K562 (cell line): ENCODE measurements around the gene PIK3R2. TPM values are rescaled to one million over a fixed set of nuclear protein-coding genes. Genes with fewer than 3 reads are reported as not detected.

ENCODE experiments used
- CBX1 ChIP-seq: sonication (generic); IDR thresholded peaks from 2 replicates; pipeline ENCODE4 v1.6.1; 2016; ENCODE audit warnings: antibody characterized with exemption, low read depth, mild to moderate bottlenecking
- COPS2 ChIP-seq: fragments of 450-650 bp; conservative IDR thresholded peaks from 2 replicates; pipeline ENCODE4 v1.6.1; 2016; ENCODE audit warnings: mild to moderate bottlenecking, moderate library complexity
- CSDE1 ChIP-seq, 2 experiments: fragments of 450-650 bp; IDR thresholded peaks; 2 replicates each; pipeline ENCODE4 v1.6.1; 2016; ENCODE audit warnings: mild to moderate bottlenecking in 1 of 2
- ELF4 ChIP-seq: fragments of 450-650 bp; formaldehyde crosslinking; IDR thresholded peaks from 2 replicates; pipeline ENCODE4 v1.4.0; 2022; ENCODE audit warnings: missing genetic modification characterization
- GABPA ChIP-seq: fragments of 200-800 bp; sonication (Bioruptor generic); conservative IDR thresholded peaks from 2 replicates; pipeline ENCODE4 v1.6.1; 2016; ENCODE audit warnings: low read depth, missing genetic modification characterization, missing compliant biosample characterization
- IFI16 ChIP-seq: fragments of 250-450 bp; sonication (Bioruptor Pico); IDR thresholded peaks from 2 replicates; pipeline ENCODE4 v2.1.2; 2022; ENCODE audit warnings: mild to moderate bottlenecking, inconsistent platforms
- KDM4B ChIP-seq, 2 experiments: fragments of 450-650 bp in 1 of 2; sonication (generic) in 1 of 2; IDR thresholded peaks; 2 replicates each; pipeline ENCODE4 v1.6.1; 2016 to 2017; ENCODE audit warnings: borderline replicate concordance in 2 of 2, antibody characterized with exemption in 1 of 2, low read depth in 1 of 2, mild to moderate bottlenecking in 1 of 2
- KDM5B ChIP-seq: fragments of 200-600 bp; sonication (generic); IDR thresholded peaks from 2 replicates; pipeline ENCODE4 v1.6.1; 2012; ENCODE audit warnings: low read depth, mild to moderate bottlenecking, moderate library complexity, low read length, control low read depth, inconsistent platforms; ENCODE audit not compliant: insufficient replicate concordance
- L3MBTL2 ChIP-seq: fragments of 450-650 bp; IDR thresholded peaks from 2 replicates; pipeline ENCODE4 v1.6.1; 2016; ENCODE audit warnings: mild to moderate bottlenecking, moderate library complexity
- LCOR ChIP-seq: sonication (generic); formaldehyde crosslinking; IDR thresholded peaks from 2 replicates; pipeline ENCODE4 v1.8.0; 2022; ENCODE audit warnings: mild to moderate bottlenecking, missing genetic modification reagents
- NCOA4 ChIP-seq: fragments of 450-650 bp; IDR thresholded peaks from 2 replicates; pipeline ENCODE4 v1.6.1; 2018; ENCODE audit warnings: mild to moderate bottlenecking; ENCODE audit not compliant: partially characterized antibody
- NR2C2 ChIP-seq, 2 experiments: fragments of 200-800 bp in 1 of 2; sonication (Bioruptor generic) in 1 of 2; sonication (generic) in 1 of 2; formaldehyde crosslinking in 1 of 2; IDR thresholded peaks; 2 replicates each; pipeline versions ENCODE4 v1.6.1 to v1.8.0; 2016 to 2022; ENCODE audit warnings: mild to moderate bottlenecking in 1 of 2, missing compliant biosample characterization in 1 of 2, missing genetic modification characterization in 1 of 2, missing genetic modification reagents in 1 of 2
- POLR2G ChIP-seq: fragments of 200-400 bp; formaldehyde crosslinking; IDR thresholded peaks from 2 replicates; pipeline ENCODE4 v1.6.1; 2017; ENCODE audit warnings: low read depth, mild to moderate bottlenecking, antibody characterized with exemption, low read length, moderate library complexity
- POLR2H ChIP-seq: IDR thresholded peaks from 2 replicates; pipeline ENCODE4 v1.6.1; 2016; ENCODE audit warnings: missing genetic modification characterization, low read depth, mild to moderate bottlenecking, control low read depth, missing compliant biosample characterization, moderate library complexity
- RBBP5 ChIP-seq: fragments of 200-600 bp; sonication (generic); IDR thresholded peaks from 2 replicates; pipeline ENCODE4 v1.6.1; 2012; ENCODE audit warnings: borderline replicate concordance, mild to moderate bottlenecking, low read length, control low read depth, inconsistent platforms; ENCODE audit not compliant: insufficient read depth, poor library complexity, severe bottlenecking
- SNIP1 ChIP-seq: fragments of 450-650 bp; IDR thresholded peaks from 2 replicates; pipeline ENCODE4 v1.7.1; 2017; ENCODE audit warnings: low read depth, mild to moderate bottlenecking
- U2AF1 ChIP-seq: fragments of 200-400 bp; formaldehyde crosslinking; optimal IDR thresholded peaks from 2 replicates; pipeline ENCODE3; 2017; ENCODE audit warnings: mild to moderate bottlenecking, low read depth, low read length, moderate library complexity
- VEZF1 ChIP-seq: fragments of 200-800 bp; sonication (Bioruptor generic); IDR thresholded peaks from 2 replicates; pipeline ENCODE4 v1.6.1; 2017; ENCODE audit warnings: missing genetic modification characterization, missing compliant biosample characterization
- ZBTB1 ChIP-seq: sonication (generic); formaldehyde crosslinking; IDR thresholded peaks from 2 replicates; pipeline ENCODE4 v1.8.1; 2023; ENCODE audit warnings: missing genetic modification reagents, low read depth, mild to moderate bottlenecking, borderline replicate concordance
- ZMIZ1 ChIP-seq, 2 experiments: fragments of 150-350 bp in 1 of 2; IDR thresholded peaks; 2 replicates each; pipeline ENCODE4 v1.6.1; 2012 to 2016; ENCODE audit warnings: low read depth in 2 of 2, low read length in 2 of 2, mild to moderate bottlenecking in 1 of 2, moderate library complexity in 1 of 2
- ZNF212 ChIP-seq: fragments of 450-650 bp; formaldehyde crosslinking; IDR thresholded peaks from 2 replicates; pipeline ENCODE4 v1.4.0; 2020; ENCODE audit warnings: mild to moderate bottlenecking
- ZNF586 ChIP-seq: fragments of 450-650 bp; formaldehyde crosslinking; conservative IDR thresholded peaks from 2 replicates; pipeline ENCODE4 v1.4.0; 2020; ENCODE audit warnings: mild to moderate bottlenecking, moderate library complexity
- ZNF75A ChIP-seq: fragments of 450-650 bp; formaldehyde crosslinking; IDR thresholded peaks from 2 replicates; pipeline ENCODE4 v1.4.0; 2020; ENCODE audit warnings: mild to moderate bottlenecking
- polyA plus RNA-seq, 8 experiments: library from polyadenylated mRNA; depleted of rRNA in 4 of 8; stranded (reverse) in 5 of 8; unstranded in 3 of 8; fragments of >200 nt; fragmentation: Nextera tagmentation in 2 of 8; fragmentation: Illumina TruSeq in 1 of 8; extraction: Ambion mirVana in 2 of 8; extraction: Trizol in 1 of 8; gene quantifications; 2 replicates each; pipeline versions ENCODE4 v1.2.1 to v1.2.3, GENCODE V29; 2011 to 2014; ENCODE audit warnings: inconsistent platforms in 1 of 8, missing spikeins in 1 of 8
- total RNA-seq, 7 experiments: library from RNA; depleted of rRNA in 6 of 7; stranded (reverse); fragments of >200 nt in 6 of 7; fragmentation: Illumina TruSeq in 2 of 7; extraction: Trizol in 2 of 7; gene quantifications; 2 replicates each; pipeline versions ENCODE4 v1.2.1 to v1.2.3, GENCODE V29; 2011 to 2021; ENCODE audit warnings: low replicate concordance in 1 of 7

PIK3R2 gene
- total and polyA plus RNA-seq, 9 of the 15 experiments (the other 6 are each of a cell fraction or from before 2014, with no cell fraction given), result 0.39 to 37.9 (median 5.3) TPM

GRCh38 chr19:18152817-18153555 is at the start of gene PIK3R2 (continued):
- TF ChIP-seq ZMIZ1 (IDR thresholded peaks at IDR 0.05; ENCODE audit: low read depth in 2 of 2, low read length in 2 of 2) (0 out of 4 replicates have a peak, but pooled peaks of 1 of the 2 experiments have one; percentile 25), SNIP1 (no peak), KDM4B (IDR thresholded peaks at IDR 0.05; ENCODE audit: borderline replicate concordance in 2 of 2, low read depth in 1 of 2) (no peak), LCOR (CRISPR knock-in tag) (no peak), GABPA (peak; percentile 38; the same call in 1 of the 2 replicates), ZNF586 (CRISPR knock-in tag) (no peak), COPS2 (no peak), U2AF1 (no peak), ELF4 (CRISPR knock-in tag) (no peak), IFI16 (no peak), POLR2G (peak; percentile 83), POLR2H (tag) (0 out of 2 replicates have a peak, but pooled peaks have one; percentile 22), VEZF1 (peak; percentile 97), NCOA4 (no peak), RBBP5 (peak; percentile 48), CSDE1 (IDR thresholded peaks at IDR 0.05) (no peak), ZNF75A (CRISPR knock-in tag) (no peak), L3MBTL2 (peak; percentile 86), CBX1 (peak; percentile 81; the same call in 1 of the 2 replicates), ZNF212 (CRISPR knock-in tag) (0 out of 2 replicates have a peak, but pooled peaks have one; percentile 24), KDM5B (peak; percentile 29), ZBTB1 (CRISPR knock-in tag) (peak; percentile 99), NR2C2 (CRISPR knock-in tag; IDR thresholded peaks at IDR 0.05) (no peak), NR2C2 (tag; IDR thresholded peaks at IDR 0.05) (peak; percentile 73; the same call in 1 of the 2 replicates)
